Measurements from ENCODE around the gene SDK1. TPM values are rescaled to one million over a fixed set of nuclear protein-coding genes. Genes with fewer than 3 reads are reported as not detected.

The SDK1 gene
- total RNA-seq, 1 donor from 2014 or later = 10.4 TPM

- Histone ChIP-seq H3K9me3 (no peaks in the 10 kb centered on the region), H3K27me3 (no peaks in the 10 kb centered on the region), H3K4me3 (no peak overlapping the region), H3K36me3 (no peaks in the 10 kb centered on the region), H3K4me1 (no peaks in the 10 kb centered on the region), H3K27ac (no peak overlapping the region)
- intact Hi-C loops (cut with DNase I) = no loop called here
- TF ChIP-seq, protein P1, sequence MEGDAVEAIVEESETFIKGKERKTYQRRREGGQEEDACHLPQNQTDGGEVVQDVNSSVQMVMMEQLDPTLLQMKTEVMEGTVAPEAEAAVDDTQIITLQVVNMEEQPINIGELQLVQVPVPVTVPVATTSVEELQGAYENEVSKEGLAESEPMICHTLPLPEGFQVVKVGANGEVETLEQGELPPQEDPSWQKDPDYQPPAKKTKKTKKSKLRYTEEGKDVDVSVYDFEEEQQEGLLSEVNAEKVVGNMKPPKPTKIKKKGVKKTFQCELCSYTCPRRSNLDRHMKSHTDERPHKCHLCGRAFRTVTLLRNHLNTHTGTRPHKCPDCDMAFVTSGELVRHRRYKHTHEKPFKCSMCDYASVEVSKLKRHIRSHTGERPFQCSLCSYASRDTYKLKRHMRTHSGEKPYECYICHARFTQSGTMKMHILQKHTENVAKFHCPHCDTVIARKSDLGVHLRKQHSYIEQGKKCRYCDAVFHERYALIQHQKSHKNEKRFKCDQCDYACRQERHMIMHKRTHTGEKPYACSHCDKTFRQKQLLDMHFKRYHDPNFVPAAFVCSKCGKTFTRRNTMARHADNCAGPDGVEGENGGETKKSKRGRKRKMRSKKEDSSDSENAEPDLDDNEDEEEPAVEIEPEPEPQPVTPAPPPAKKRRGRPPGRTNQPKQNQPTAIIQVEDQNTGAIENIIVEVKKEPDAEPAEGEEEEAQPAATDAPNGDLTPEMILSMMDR (IDR thresholded peaks at IDR 0.05) = no peak
- DNase-seq (no peak), ATAC-seq (no peak)
Measured at GRCh38 chr7:3510101-3511020, 209.3 kb downstream of the SDK1 start.

DNA sequence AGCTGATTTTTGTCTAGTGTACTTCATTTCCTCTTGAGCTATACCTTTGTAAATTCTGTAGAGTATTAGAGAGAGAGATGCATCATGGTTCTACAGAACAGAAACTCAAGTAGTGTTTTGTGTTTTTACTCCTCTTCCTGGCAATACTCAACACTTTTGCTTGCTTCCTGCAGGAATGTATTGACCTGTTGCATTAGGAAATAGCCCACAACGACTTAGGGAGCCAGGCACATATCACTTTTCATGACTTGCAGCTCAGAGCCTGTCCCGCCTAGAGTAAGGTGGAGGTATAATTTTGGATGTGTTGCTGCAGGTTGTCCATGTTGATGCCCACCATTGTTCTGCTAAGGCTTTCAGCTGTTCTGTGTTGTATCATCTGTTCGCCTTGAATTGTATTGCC lies 216.3 kb downstream of the SDK1 start:
- no peak for DNase-seq
- Histone ChIP-seq H3K27ac (no peak overlapping the region), H3K36me3 (no peaks in the 10 kb centered on the region), H3K27me3 (no peaks in the 10 kb centered on the region), H3K4me3 (no peak overlapping the region), H3K4me1 (no peaks in the 10 kb centered on the region), H3K9me3 (no peaks in the 10 kb centered on the region)
- ATAC-seq = no peak
- intact Hi-C loops (cut with DNase I) = no loop called here
- TF ChIP-seq, protein P1 (IDR thresholded peaks at IDR 0.05) = no peak

- H3K4me3 ChIP-seq = no peak overlapping the region
- H3K4me1 ChIP-seq = no peaks in the 10 kb centered on the region
- intact Hi-C loops (cut with DNase I) = no loop called here
- no peaks in the 10 kb centered on the region for H3K27me3 ChIP-seq
- ATAC-seq (no peak), DNase-seq (no peak)
- H3K27ac ChIP-seq = no peak overlapping the region
- no peaks in the 10 kb centered on the region for H3K36me3 ChIP-seq
- TF ChIP-seq, protein P1 (IDR thresholded peaks at IDR 0.05) = no peak
- no peaks in the 10 kb centered on the region for H3K9me3 ChIP-seq
Measured at GRCh38 chr7:3518546-3518945, 217.5 kb downstream of the SDK1 start.

- intact Hi-C loops (cut with DNase I) = no loop called here
- Histone ChIP-seq H3K27ac (no peak overlapping the region), H3K27me3 (no peaks in the 10 kb centered on the region), H3K4me1 (no peaks in the 10 kb centered on the region), H3K4me3 (no peak overlapping the region), H3K36me3 (no peaks in the 10 kb centered on the region), H3K9me3 (no peaks in the 10 kb centered on the region)
- TF ChIP-seq, protein P1 (IDR thresholded peaks at IDR 0.05) = no peak
- DNase-seq = no peak
- no peak for ATAC-seq
Measured at GRCh38 chr7:3520206-3520605, 219.2 kb downstream of the SDK1 start.

DNA sequence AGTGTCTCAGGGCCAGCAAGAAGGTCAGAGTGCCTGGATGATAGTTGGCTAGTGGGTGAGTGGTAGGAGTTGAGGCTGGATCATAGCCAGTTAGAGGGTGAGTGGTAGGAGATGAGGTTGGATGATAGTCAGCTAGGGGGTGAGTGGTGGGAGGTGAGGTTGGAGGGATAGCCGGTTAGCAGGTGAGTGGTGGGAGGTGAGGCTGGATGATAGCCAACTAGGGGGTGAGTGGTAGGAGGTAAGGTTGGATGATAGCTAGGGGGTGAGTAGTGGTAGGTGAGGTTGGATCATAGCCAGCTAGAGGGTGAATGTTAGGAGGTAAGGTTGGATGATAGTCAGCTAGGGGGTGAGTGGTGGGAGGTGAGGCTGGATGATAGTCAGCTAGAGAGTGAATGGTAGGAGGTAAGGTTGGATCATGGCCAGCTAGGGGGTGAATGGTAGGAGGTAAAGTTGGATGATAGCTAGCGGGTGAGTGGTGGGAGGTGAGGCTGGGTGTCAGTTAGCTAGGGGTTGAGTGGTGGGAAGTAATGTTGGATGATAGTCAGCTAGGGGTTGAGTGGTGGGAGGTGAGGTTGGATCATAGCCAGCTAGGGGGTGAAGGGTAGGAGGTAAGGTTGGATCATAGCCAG lies 226.6 kb downstream of the SDK1 start:
- H3K9me3 ChIP-seq = no peaks in the 10 kb centered on the region
- intact Hi-C loops (cut with DNase I) = no loop called here
- H3K4me1 ChIP-seq = no peaks in the 10 kb centered on the region
- ATAC-seq (no peak), DNase-seq (no peak)
- H3K27me3 ChIP-seq = no peaks in the 10 kb centered on the region
- H3K4me3 ChIP-seq = no peak overlapping the region
- H3K27ac ChIP-seq = no peak overlapping the region
- TF ChIP-seq, protein P1 (IDR thresholded peaks at IDR 0.05) = no peak
- H3K36me3 ChIP-seq = no peaks in the 10 kb centered on the region

All from upper lobe of right lung (tissue), 1 donor.